Measurements from ENCODE around the gene GOSR2.

The GOSR2 gene

DNA sequence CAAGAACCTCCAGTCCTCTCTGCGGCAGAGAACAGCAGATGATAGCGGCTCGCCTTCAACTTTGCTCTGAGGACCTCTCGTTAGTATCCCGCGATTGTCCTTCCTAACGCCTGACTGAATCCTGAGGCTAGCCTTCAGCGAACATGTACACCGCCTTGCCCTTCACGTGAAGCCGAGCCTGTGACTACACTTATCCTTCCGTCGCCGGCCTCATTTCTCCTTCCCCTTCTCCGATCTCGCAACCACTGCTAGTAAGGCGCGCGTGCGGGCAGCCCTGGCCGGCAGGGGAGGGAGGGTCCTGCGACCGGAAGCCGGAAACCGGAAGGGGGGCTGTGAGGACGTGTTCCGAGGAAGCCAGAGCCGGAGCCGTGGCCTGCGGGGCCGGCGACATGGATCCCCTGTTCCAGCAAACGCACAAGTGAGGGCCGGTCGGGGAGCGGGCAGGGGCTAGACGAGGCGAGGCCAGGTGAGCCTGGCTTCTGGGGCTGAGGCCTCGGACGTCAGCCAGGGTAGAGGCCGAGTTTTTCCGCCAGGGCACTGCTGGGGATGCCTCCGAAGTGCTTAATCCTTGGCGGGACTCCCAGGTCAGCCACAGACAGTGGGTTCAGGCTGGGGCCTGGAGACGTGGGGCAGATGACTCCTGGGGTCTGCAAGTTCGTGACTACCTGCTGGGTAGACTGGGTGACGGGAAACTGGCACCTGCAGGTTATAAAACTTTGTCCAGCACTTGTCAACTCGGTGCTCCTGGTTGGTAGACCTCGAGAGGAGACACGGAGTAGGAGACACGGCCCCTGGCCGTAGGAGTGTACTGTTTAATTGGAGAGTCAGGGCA is at the start of gene GOSR2:
Gene GOSR2, plus strand, starts transcription at position 357 of the 832 bp plus-strand sequence. Its CDS starts 33 bp downstream, at position 390.
- Histone ChIP-seq H3K9ac (ENCODE audit: low read depth, low read length) (peak within 1 kb of the TSS; percentile 98), H3K4me1 (ENCODE audit: control insufficient read depth, insufficient read depth, low read length) (peaks cover 3% of the 10 kb centered on the region), H3K4me3 (ENCODE audit: low read depth, low read length) (peak within 1 kb of the TSS; percentile 95), H3K27me3 (ENCODE audit: control insufficient read depth, insufficient read depth, low read length) (no peaks in the 10 kb centered on the region), H3K9me3 (ENCODE audit: control insufficient read depth, insufficient read depth, low read length) (no peaks in the 10 kb centered on the region), H3K36me3 (ENCODE audit: control insufficient read depth, insufficient read depth, low read length) (no peaks in the 10 kb centered on the region)

DNA sequence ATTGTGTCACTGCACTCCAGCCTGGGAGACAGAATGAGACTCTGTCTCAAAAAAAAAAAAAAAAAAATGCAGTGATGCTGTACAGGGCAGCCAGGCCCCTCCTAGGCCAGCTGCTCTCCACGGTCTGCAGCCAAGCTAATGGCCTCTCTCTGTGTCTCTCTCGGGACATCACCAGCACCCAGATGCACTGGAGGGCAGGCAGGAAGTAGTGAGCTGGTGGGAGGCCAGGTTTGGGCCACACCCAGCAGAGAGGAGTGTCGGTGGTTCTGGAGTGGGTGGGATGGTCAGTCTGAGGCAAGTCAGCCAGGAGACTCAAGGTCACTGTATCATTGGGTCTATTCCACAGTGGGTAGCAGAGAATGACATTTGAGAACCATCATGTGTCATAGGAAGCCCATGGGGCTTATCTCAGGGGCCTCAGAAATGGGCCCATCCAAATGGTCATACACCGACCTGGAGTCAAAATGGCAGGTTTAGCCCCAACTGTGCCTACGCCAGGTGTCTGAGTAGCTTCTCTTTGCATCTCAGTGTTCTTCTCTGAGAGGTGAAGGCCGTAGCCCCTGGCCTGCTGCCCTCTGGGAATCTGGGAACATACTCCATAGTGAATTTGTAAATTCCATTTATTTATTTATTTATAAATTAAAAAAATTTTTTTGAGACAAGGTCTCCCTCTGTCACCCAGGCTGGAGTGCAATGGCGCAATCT is 48.9 kb upstream of the GOSR2 start:
- Histone ChIP-seq H3K4me3 (ENCODE audit: low read depth, low read length) (no peak overlapping the region), H3K9ac (ENCODE audit: low read depth, low read length) (no peak overlapping the region), H3K27me3 (ENCODE audit: control insufficient read depth, insufficient read depth, low read length) (no peaks in the 10 kb centered on the region), H3K9me3 (ENCODE audit: control insufficient read depth, insufficient read depth, low read length) (no peaks in the 10 kb centered on the region), H3K4me1 (ENCODE audit: control insufficient read depth, insufficient read depth, low read length) (no peaks in the 10 kb centered on the region), H3K36me3 (ENCODE audit: control insufficient read depth, insufficient read depth, low read length) (no peaks in the 10 kb centered on the region)

DNA sequence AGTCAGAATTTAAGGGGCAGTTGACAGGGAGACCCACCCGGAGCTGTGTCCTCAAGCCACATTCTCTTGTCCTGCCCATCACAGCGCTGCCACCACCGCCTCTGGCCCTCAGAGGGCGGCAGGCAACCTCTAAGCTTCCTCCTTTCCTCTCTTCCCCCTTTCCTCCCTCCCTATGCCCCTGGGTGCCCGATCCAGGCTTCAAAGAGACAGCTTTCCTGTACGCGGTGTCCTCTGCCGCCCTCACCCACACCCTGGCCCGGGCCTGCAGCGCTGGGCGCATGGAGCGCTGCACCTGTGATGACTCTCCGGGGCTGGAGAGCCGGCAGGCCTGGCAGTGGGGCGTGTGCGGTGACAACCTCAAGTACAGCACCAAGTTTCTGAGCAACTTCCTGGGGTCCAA is 48.1 kb upstream of the GOSR2 start:
- H3K4me1 ChIP-seq (ENCODE audit: control insufficient read depth, insufficient read depth, low read length), result no peaks in the 10 kb centered on the region
- H3K9ac ChIP-seq (ENCODE audit: low read depth, low read length), result no peak overlapping the region
- H3K36me3 ChIP-seq (ENCODE audit: control insufficient read depth, insufficient read depth, low read length), result no peaks in the 10 kb centered on the region
- H3K27me3 ChIP-seq (ENCODE audit: control insufficient read depth, insufficient read depth, low read length), result no peaks in the 10 kb centered on the region
- no peak overlapping the region for H3K4me3 ChIP-seq (ENCODE audit: low read depth, low read length)
- H3K9me3 ChIP-seq (ENCODE audit: control insufficient read depth, insufficient read depth, low read length), result no peaks in the 10 kb centered on the region

DNA sequence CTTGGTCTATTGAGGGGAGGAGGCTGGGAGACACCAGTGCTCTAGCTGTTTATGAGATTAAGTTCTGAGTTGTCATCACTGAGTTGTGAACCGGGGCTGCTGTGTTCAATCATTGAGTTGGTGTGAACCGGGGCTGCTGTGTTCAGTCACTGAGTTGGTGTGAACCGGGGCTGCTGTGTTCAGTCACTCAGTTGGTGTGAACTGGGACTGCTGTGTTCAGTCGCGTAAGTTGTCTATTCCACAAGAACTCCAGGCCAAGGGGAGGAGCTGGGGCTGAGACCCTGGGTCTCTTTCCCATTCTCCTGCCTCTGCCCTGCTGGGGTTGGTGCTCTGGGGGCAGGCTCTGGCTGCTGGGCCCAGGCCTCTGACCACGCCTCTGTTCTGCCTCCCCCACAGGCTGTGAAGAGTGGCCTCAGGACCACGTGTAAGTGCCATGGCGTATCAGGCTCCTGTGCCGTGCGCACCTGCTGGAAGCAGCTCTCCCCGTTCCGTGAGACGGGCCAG is 47.1 kb upstream of the GOSR2 start:
- Histone ChIP-seq H3K4me1 (ENCODE audit: control insufficient read depth, insufficient read depth, low read length) (no peaks in the 10 kb centered on the region), H3K9me3 (ENCODE audit: control insufficient read depth, insufficient read depth, low read length) (no peaks in the 10 kb centered on the region), H3K4me3 (ENCODE audit: low read depth, low read length) (no peak overlapping the region), H3K27me3 (ENCODE audit: control insufficient read depth, insufficient read depth, low read length) (no peaks in the 10 kb centered on the region), H3K9ac (ENCODE audit: low read depth, low read length) (no peak overlapping the region), H3K36me3 (ENCODE audit: control insufficient read depth, insufficient read depth, low read length) (no peaks in the 10 kb centered on the region)

DNA sequence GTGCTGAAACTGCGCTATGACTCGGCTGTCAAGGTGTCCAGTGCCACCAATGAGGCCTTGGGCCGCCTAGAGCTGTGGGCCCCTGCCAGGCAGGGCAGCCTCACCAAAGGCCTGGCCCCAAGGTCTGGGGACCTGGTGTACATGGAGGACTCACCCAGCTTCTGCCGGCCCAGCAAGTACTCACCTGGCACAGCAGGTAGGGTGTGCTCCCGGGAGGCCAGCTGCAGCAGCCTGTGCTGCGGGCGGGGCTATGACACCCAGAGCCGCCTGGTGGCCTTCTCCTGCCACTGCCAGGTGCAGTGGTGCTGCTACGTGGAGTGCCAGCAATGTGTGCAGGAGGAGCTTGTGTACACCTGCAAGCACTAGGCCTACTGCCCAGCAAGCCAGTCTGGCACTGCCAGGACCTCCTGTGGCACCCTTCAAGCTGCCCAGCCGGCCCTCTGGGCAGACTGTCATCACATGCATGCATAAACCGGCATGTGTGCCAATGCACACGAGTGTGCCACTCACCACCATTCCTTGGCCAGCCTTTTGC is 46.5 kb upstream of the GOSR2 start:
- H3K9ac ChIP-seq (ENCODE audit: low read depth, low read length), result no peak overlapping the region
- no peaks in the 10 kb centered on the region for H3K9me3 ChIP-seq (ENCODE audit: control insufficient read depth, insufficient read depth, low read length)
- H3K4me3 ChIP-seq (ENCODE audit: low read depth, low read length), result no peak overlapping the region
- no peaks in the 10 kb centered on the region for H3K36me3 ChIP-seq (ENCODE audit: control insufficient read depth, insufficient read depth, low read length)
- H3K4me1 ChIP-seq (ENCODE audit: control insufficient read depth, insufficient read depth, low read length), result no peaks in the 10 kb centered on the region
- no peaks in the 10 kb centered on the region for H3K27me3 ChIP-seq (ENCODE audit: control insufficient read depth, insufficient read depth, low read length)

DNA sequence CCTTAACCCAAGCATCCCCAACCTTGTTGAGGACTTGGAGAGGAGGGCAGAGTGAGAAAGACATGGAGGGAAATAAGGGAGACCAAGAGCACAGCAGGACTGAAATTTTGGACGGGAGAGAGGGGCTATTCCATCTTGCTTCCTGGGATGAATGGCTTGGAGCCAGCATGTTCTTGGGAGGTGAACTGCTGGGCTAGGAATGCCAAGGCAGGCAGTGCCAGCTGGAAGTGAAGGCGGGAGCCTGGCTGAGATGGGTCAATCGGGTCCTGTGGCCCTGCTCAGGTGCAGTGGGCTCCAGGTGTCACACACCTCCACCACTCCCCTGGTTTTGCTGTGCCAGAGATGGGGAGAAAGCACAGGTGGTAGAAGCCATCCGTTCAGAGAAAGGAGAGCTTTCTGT is 46.0 kb upstream of the GOSR2 start:
- H3K9ac ChIP-seq (ENCODE audit: low read depth, low read length), result no peak overlapping the region
- no peak overlapping the region for H3K4me3 ChIP-seq (ENCODE audit: low read depth, low read length)
- H3K36me3 ChIP-seq (ENCODE audit: control insufficient read depth, insufficient read depth, low read length), result no peaks in the 10 kb centered on the region

DNA sequence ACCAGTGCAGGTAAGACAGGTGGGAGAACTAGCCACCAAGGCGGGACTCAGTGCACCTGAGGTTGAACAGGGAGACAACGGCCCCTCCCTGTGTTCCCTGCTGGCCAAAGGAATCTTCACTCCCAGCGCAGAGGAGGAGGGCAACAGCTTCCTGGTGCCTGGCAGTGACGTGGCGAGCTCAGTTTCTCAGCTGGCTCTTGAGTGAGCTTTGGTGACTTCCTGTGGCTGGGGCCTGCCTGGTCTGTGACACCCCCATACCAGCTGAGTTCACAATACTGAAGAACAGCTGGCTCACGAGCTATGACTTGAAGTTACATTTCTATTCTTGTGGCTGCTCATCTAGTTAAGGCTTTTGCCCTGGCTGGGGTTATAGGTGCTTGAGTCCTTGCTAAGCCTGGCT is 45.5 kb upstream of the GOSR2 start:
- no peak overlapping the region for H3K9ac ChIP-seq (ENCODE audit: low read depth, low read length)
- no peak overlapping the region for H3K4me3 ChIP-seq (ENCODE audit: low read depth, low read length)

More for the DNA sequence above, 46.0 kb upstream of the GOSR2 start:
- no peaks in the 10 kb centered on the region for H3K27me3 ChIP-seq (ENCODE audit: control insufficient read depth, insufficient read depth, low read length)
- H3K9me3 ChIP-seq (ENCODE audit: control insufficient read depth, insufficient read depth, low read length), result no peaks in the 10 kb centered on the region
- no peaks in the 10 kb centered on the region for H3K4me1 ChIP-seq (ENCODE audit: control insufficient read depth, insufficient read depth, low read length)

DNA sequence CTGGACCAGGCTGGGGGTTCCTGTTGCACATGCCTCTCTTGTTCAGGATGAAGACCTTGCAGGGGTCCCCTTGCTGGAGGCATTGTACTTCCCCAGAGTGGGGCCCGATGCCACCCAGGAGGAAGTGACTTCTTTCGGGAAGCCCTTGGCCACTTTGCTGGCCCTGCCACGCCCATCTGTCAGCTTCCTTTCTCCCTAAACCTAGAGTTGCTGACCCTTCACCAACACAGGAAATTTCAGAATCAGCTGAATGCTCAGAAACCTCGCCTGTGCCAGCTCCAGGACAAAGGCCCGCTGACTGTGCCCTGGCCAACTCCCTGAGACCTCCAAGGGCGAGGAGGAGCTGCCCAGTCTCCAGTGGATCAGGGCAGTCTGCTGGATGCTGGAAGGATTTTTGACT is 44.9 kb upstream of the GOSR2 start:
- H3K4me1 ChIP-seq (ENCODE audit: control insufficient read depth, insufficient read depth, low read length), result no peaks in the 10 kb centered on the region
- H3K4me3 ChIP-seq (ENCODE audit: low read depth, low read length), result no peak overlapping the region
- H3K9me3 ChIP-seq (ENCODE audit: control insufficient read depth, insufficient read depth, low read length), result no peaks in the 10 kb centered on the region
- H3K27me3 ChIP-seq (ENCODE audit: control insufficient read depth, insufficient read depth, low read length), result no peaks in the 10 kb centered on the region
- H3K9ac ChIP-seq (ENCODE audit: low read depth, low read length), result no peak overlapping the region
- no peaks in the 10 kb centered on the region for H3K36me3 ChIP-seq (ENCODE audit: control insufficient read depth, insufficient read depth, low read length)

More for the DNA sequence above, 45.5 kb upstream of the GOSR2 start:
- no peaks in the 10 kb centered on the region for H3K9me3 ChIP-seq (ENCODE audit: control insufficient read depth, insufficient read depth, low read length)
- no peaks in the 10 kb centered on the region for H3K36me3 ChIP-seq (ENCODE audit: control insufficient read depth, insufficient read depth, low read length)
- H3K27me3 ChIP-seq (ENCODE audit: control insufficient read depth, insufficient read depth, low read length), result no peaks in the 10 kb centered on the region
- no peaks in the 10 kb centered on the region for H3K4me1 ChIP-seq (ENCODE audit: control insufficient read depth, insufficient read depth, low read length)

DNA sequence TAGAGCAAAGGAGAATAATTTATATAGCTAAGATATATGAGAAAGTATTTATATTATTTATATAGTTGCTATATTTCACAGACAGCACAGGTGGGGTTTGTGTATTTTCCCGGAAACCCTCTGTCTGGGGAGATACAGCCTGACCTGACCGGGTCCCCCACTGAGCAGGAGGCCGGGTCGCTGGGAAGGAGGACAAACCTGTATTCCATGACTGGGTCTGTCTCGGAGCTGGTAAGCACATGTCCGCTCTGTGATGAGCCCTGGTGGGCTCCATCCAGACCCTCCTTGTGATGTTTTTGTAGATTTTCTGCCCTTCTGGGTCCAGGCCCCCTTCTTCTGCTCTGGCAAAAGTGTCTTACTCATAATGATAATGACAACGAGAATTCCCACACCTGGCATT is 43.9 kb upstream of the GOSR2 start:
- H3K27me3 ChIP-seq (ENCODE audit: control insufficient read depth, insufficient read depth, low read length), result no peaks in the 10 kb centered on the region
- H3K4me1 ChIP-seq (ENCODE audit: control insufficient read depth, insufficient read depth, low read length), result no peaks in the 10 kb centered on the region
- H3K9ac ChIP-seq (ENCODE audit: low read depth, low read length), result no peak overlapping the region
- no peak overlapping the region for H3K4me3 ChIP-seq (ENCODE audit: low read depth, low read length)
- no peaks in the 10 kb centered on the region for H3K9me3 ChIP-seq (ENCODE audit: control insufficient read depth, insufficient read depth, low read length)
- no peaks in the 10 kb centered on the region for H3K36me3 ChIP-seq (ENCODE audit: control insufficient read depth, insufficient read depth, low read length)

DNA sequence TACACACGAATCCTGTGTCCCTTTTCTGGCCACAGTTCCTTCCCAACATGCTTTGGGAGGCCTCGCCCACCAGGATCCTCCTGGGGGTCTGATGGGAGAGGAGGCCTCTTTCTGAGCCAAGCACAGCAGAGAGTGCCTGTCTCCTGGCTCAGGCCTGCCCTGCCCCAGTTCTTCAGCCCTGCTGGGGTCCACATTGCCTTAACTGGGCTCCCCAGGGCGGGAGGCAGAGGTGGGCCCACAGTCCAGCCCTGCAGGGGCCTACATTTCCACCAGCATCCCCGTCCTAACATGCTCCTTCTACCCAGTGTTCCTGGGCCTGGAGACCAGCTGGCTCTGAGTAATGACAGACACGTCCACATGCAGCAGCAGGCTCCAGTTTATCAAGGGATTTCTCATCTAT is 41.9 kb upstream of the GOSR2 start:
- Histone ChIP-seq H3K4me1 (ENCODE audit: control insufficient read depth, insufficient read depth, low read length) (no peaks in the 10 kb centered on the region), H3K27me3 (ENCODE audit: control insufficient read depth, insufficient read depth, low read length) (no peaks in the 10 kb centered on the region), H3K9ac (ENCODE audit: low read depth, low read length) (no peak overlapping the region), H3K36me3 (ENCODE audit: control insufficient read depth, insufficient read depth, low read length) (no peaks in the 10 kb centered on the region), H3K4me3 (ENCODE audit: low read depth, low read length) (no peak overlapping the region), H3K9me3 (ENCODE audit: control insufficient read depth, insufficient read depth, low read length) (no peaks in the 10 kb centered on the region)

DNA sequence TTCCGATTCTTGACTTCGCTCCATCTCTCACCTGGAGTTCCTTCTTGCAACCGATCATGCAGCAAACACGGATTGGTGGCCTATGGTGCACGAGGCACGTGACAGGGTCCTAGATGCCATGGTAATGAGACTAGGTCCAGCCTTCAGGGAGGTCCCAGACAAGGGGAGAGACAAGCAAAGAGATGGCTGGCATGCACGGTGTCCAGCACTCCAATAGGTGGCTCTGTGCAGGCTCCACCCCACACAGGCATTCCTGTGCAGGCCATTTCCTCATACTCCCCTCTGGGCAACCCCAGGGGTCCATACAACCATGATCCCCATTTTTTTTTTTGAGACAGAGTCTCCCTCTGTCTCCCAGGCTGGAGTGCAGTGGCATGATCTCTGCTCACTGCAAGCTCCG is 40.3 kb upstream of the GOSR2 start:
- Histone ChIP-seq H3K27me3 (ENCODE audit: control insufficient read depth, insufficient read depth, low read length) (no peaks in the 10 kb centered on the region), H3K9ac (ENCODE audit: low read depth, low read length) (no peak overlapping the region), H3K4me1 (ENCODE audit: control insufficient read depth, insufficient read depth, low read length) (no peaks in the 10 kb centered on the region), H3K9me3 (ENCODE audit: control insufficient read depth, insufficient read depth, low read length) (no peaks in the 10 kb centered on the region), H3K4me3 (ENCODE audit: low read depth, low read length) (no peak overlapping the region), H3K36me3 (ENCODE audit: control insufficient read depth, insufficient read depth, low read length) (no peaks in the 10 kb centered on the region)

Measured in iPS-15b (cell line).